H1 (cell line): ENCODE results near the gene ARPP19. TPM values are rescaled to one million over a fixed set of nuclear protein-coding genes. Genes with fewer than 3 reads are reported as not detected.

ENCODE experiments used
- CTCF ChIA-PET: fragments of 300-600 bp; sonication (Branson Sonifier 250); formaldehyde crosslinking; loops from one replicate; lab custom pipeline; 2021; ENCODE audit not compliant: partially characterized antibody; lab: Charles Lee
- POLR2A ChIA-PET: fragments of 300-600 bp; sonication (Branson Sonifier 250); formaldehyde crosslinking; loops from one replicate; lab custom pipeline; 2021; ENCODE audit warnings: inconsistent platforms; ENCODE audit not compliant: partially characterized antibody; lab: Charles Lee
- DNase-seq, 2 experiments: peaks; one replicate each; pipeline versions ENCODE4 v3.0.0 to v3.0.0-alpha.2; 2010 to 2022; ENCODE audit warnings: low spot score in 2 of 2, low read depth in 1 of 2, mixed read lengths in 1 of 2
- FAIRE-seq: peaks from 2 replicates; lab custom pipeline; 2011; peaks lifted over from hg19 to GRCh38; lab: Jason Lieb, UNC
- H2AFZ ChIP-seq: 2 replicates; pipeline ENCODE4 v1.8.1; 2012; ENCODE audit warnings: low read length, inconsistent platforms
- H2AK5ac ChIP-seq: 2 replicates; pipeline ENCODE4 v1.6.1; 2013; ENCODE audit warnings: low read depth, low read length
- H2BK120ac ChIP-seq: replicated peaks from 2 replicates; pipeline ENCODE3; 2013; ENCODE audit warnings: low read depth, low read length, inconsistent platforms
- H2BK12ac ChIP-seq: 2 replicates; pipeline ENCODE4 v1.6.1; 2013; ENCODE audit warnings: low read depth, low read length
- H2BK15ac ChIP-seq: 2 replicates; pipeline ENCODE4 v1.6.1; 2013; ENCODE audit warnings: low read length
- H2BK20ac ChIP-seq: 2 replicates; pipeline ENCODE4 v1.6.1; 2013; ENCODE audit warnings: low read length
- H2BK5ac ChIP-seq: 2 replicates; pipeline ENCODE4 v1.6.1; 2013; ENCODE audit warnings: low read depth, low read length
- H3K14ac ChIP-seq: 2 replicates; pipeline ENCODE4 v1.6.1; 2013; ENCODE audit warnings: inconsistent platforms; ENCODE audit not compliant: insufficient read length
- H3K18ac ChIP-seq: 2 replicates; pipeline ENCODE4 v1.6.1; 2013; ENCODE audit warnings: low read length; ENCODE audit errors: extremely low read depth
- H3K23ac ChIP-seq: 2 replicates; pipeline ENCODE4 v1.6.1; 2013; ENCODE audit warnings: inconsistent platforms; ENCODE audit not compliant: insufficient read length
- H3K23me2 ChIP-seq: 2 replicates; pipeline ENCODE4 v1.6.1; 2013; ENCODE audit warnings: low read depth, low read length
- H3K27ac ChIP-seq: 2 replicates; pipeline ENCODE4 v1.6.1; 2011; ENCODE audit warnings: low read depth, low read length, inconsistent platforms
- H3K27me3 ChIP-seq, 4 experiments: replicated peaks in 1 of 4; 1 replicate in 1 of 4; 2 replicates in 3 of 4; pipeline versions ENCODE4 v1.6.1 to v1.8.1; 2011 to 2013; ENCODE audit warnings: low read length in 3 of 4, mild to moderate bottlenecking in 3 of 4, inconsistent platforms in 2 of 4, mixed read lengths in 2 of 4, moderate library complexity in 1 of 4; ENCODE audit not compliant: control insufficient read depth in 3 of 4, insufficient read depth in 3 of 4; ENCODE audit errors: extremely low read depth in 1 of 4
- H3K36me3 ChIP-seq, 4 experiments: 2 replicates each; pipeline versions ENCODE4 v1.6.1 to v1.8.1; 2011 to 2013; ENCODE audit warnings: mild to moderate bottlenecking in 4 of 4, low read length in 3 of 4, moderate library complexity in 2 of 4, control low read depth in 1 of 4, inconsistent platforms in 1 of 4; ENCODE audit not compliant: insufficient read depth in 4 of 4, control insufficient read depth in 2 of 4
- H3K4ac ChIP-seq: replicated peaks from 2 replicates; pipeline ENCODE3; 2013; ENCODE audit warnings: low read length, low read depth, mixed read lengths, inconsistent platforms; ENCODE audit not compliant: insufficient read length
- H3K4me1 ChIP-seq, 4 experiments: replicated peaks in 1 of 4; 1 replicate in 1 of 4; 2 replicates in 3 of 4; pipeline versions ENCODE4 v1.6.1 to v1.8.1; 2011 to 2013; ENCODE audit warnings: low read length in 3 of 4, inconsistent platforms in 2 of 4, mixed read lengths in 1 of 4; ENCODE audit not compliant: insufficient read depth in 4 of 4, control insufficient read depth in 3 of 4
- H3K4me2 ChIP-seq, 2 experiments: 2 replicates each; pipeline versions ENCODE4 v1.6.1 to v1.8.1; 2011 to 2013; ENCODE audit warnings: low read depth in 2 of 2, low read length in 2 of 2, control low read depth in 1 of 2, inconsistent platforms in 1 of 2, mild to moderate bottlenecking in 1 of 2; ENCODE audit not compliant: insufficient read depth in 1 of 2
- H3K4me3 ChIP-seq, 4 experiments: fragments of 200-600, 300-600 bp in 1 of 4; sonication (generic), shearing (Covaris generic), sonication (Bioruptor Twin) in 1 of 4; 2 replicates each; pipeline versions ENCODE4 v1.5.1 to v1.8.1; 2011 to 2016; ENCODE audit warnings: low read length in 4 of 4, low read depth in 3 of 4, control low read depth in 2 of 4, inconsistent platforms in 2 of 4, mild to moderate bottlenecking in 2 of 4, mixed read lengths in 1 of 4, moderate library complexity in 1 of 4; ENCODE audit not compliant: insufficient read depth in 2 of 4; ENCODE audit errors: extremely low read depth in 1 of 4
- H3K56ac ChIP-seq: replicated peaks from 2 replicates; pipeline ENCODE3; 2013; ENCODE audit warnings: low read depth, mild to moderate bottlenecking, mixed read lengths, low read length, inconsistent platforms; ENCODE audit not compliant: insufficient read length
- H3K79me1 ChIP-seq: 2 replicates; pipeline ENCODE4 v1.6.1; 2013; ENCODE audit warnings: low read depth, low read length, control low read depth
- H3K79me2 ChIP-seq, 2 experiments: 2 replicates each; pipeline versions ENCODE4 v1.6.1 to v1.8.1; 2012 to 2013; ENCODE audit warnings: low read length in 2 of 2, mild to moderate bottlenecking in 2 of 2, inconsistent platforms in 1 of 2; ENCODE audit not compliant: insufficient read depth in 2 of 2, control insufficient read depth in 1 of 2
- H3K9ac ChIP-seq, 4 experiments: replicated peaks in 1 of 4; 1 replicate in 1 of 4; 2 replicates in 3 of 4; pipeline versions ENCODE4 v1.6.1 to v1.8.1; 2011 to 2013; ENCODE audit warnings: low read depth in 3 of 4, low read length in 3 of 4, control low read depth in 2 of 4, mild to moderate bottlenecking in 2 of 4, moderate library complexity in 2 of 4, inconsistent platforms in 1 of 4; ENCODE audit errors: extremely low read depth in 1 of 4
- H3K9me3 ChIP-seq, 2 experiments: 2 replicates each; pipeline versions ENCODE4 v1.6.1 to v1.8.1; 2012 to 2013; ENCODE audit warnings: mild to moderate bottlenecking in 2 of 2, moderate library complexity in 2 of 2, control low read depth in 1 of 2, inconsistent platforms in 1 of 2, low read depth in 1 of 2, low read length in 1 of 2, mixed read lengths in 1 of 2; ENCODE audit not compliant: insufficient read depth in 2 of 2
- H4K20me1 ChIP-seq, 2 experiments: replicated peaks in 1 of 2; 2 replicates each; pipeline versions ENCODE3 to v1.8.1; 2011 to 2013; ENCODE audit warnings: inconsistent platforms in 2 of 2, low read length in 2 of 2, mild to moderate bottlenecking in 1 of 2; ENCODE audit not compliant: insufficient read depth in 2 of 2, control insufficient read depth in 1 of 2
- H4K5ac ChIP-seq: 2 replicates; pipeline ENCODE4 v1.6.1; 2013; ENCODE audit warnings: low read length, low read depth, mixed read lengths, inconsistent platforms; ENCODE audit not compliant: insufficient read length
- H4K8ac ChIP-seq: 2 replicates; pipeline ENCODE4 v1.8.0; 2013; ENCODE audit warnings: mild to moderate bottlenecking, moderate library complexity, low read length, inconsistent platforms; ENCODE audit not compliant: insufficient read depth; ENCODE audit errors: extremely low read depth
- H4K91ac ChIP-seq: replicated peaks from 2 replicates; pipeline ENCODE3; 2013; ENCODE audit warnings: low read length, mixed read lengths, inconsistent platforms; ENCODE audit not compliant: insufficient read length
- CREB1 ChIP-seq: IDR thresholded peaks from 2 replicates; pipeline ENCODE4 v1.6.1; 2012; ENCODE audit warnings: inconsistent platforms
- SAP30 ChIP-seq: fragments of 300-600 bp; sonication (generic); IDR thresholded peaks from 2 replicates; pipeline ENCODE4 v1.7.1; 2012; ENCODE audit warnings: low read length, moderate library complexity, mild to moderate bottlenecking, inconsistent platforms; ENCODE audit not compliant: insufficient read depth, insufficient replicate concordance
- SIN3A ChIP-seq, 2 experiments: IDR thresholded peaks in 1 of 2; conservative IDR thresholded peaks in 1 of 2; 2 replicates each; pipeline ENCODE4 v1.6.1; 2011 to 2012; ENCODE audit warnings: low read length in 2 of 2, improper control_type of control experiment in 1 of 2, low read depth in 1 of 2, mild to moderate bottlenecking in 1 of 2
- TBP ChIP-seq: IDR thresholded peaks from 2 replicates; pipeline ENCODE4 v1.6.1; 2011; ENCODE audit warnings: low read depth, low read length, improper control_type of control experiment
- TEAD4 ChIP-seq: IDR thresholded peaks from 2 replicates; pipeline ENCODE4 v1.6.1; 2012; ENCODE audit warnings: low read depth, low read length, inconsistent platforms, mixed read lengths
- YY1 ChIP-seq: IDR thresholded peaks from 2 replicates; pipeline ENCODE4 v1.6.1; 2011; ENCODE audit warnings: low read depth, mild to moderate bottlenecking, low read length
- WGBS, 2 experiments: shearing (Covaris generic) in 1 of 2; methylation state at CpG; one replicate each; pipeline versions ENCODE4 v1.1.6 to v1.1.7; 2013 to 2015; ENCODE audit warnings: low lambda C conversion rate in 2 of 2, mixed read lengths in 2 of 2, inconsistent platforms in 1 of 2, low coverage in 1 of 2, missing lambda C conversion rate in 1 of 2; ENCODE audit not compliant: insufficient replicate concordance in 2 of 2, insufficient coverage in 1 of 2, insufficient read length in 1 of 2; ENCODE audit errors: extremely low coverage in 1 of 2, missing lambda C conversion rate in 1 of 2; 5-methylcytosine and 5-hydroxymethylcytosine counted together
- polyA plus RNA-seq, 7 experiments: library from polyadenylated mRNA; depleted of rRNA in 3 of 7; stranded (reverse) in 5 of 7; unstranded in 2 of 7; fragments of >200 nt in 5 of 7; fragments of 200-250 nt in 2 of 7; gene quantifications; 1 replicate in 5 of 7; 2 replicates in 1 of 7; 4 replicates in 1 of 7; pipeline versions ENCODE4 v1.2.1 to v1.2.3, GENCODE V29; 2011 to 2013; ENCODE audit warnings: missing spikeins in 2 of 7, mixed read lengths in 2 of 7
- total RNA-seq: library from RNA; stranded (reverse); fragmentation: NEBNext Ultra II Directional; extraction: Animal tissue kit (Norgen Biotek cat#: 25700); gene quantifications from 2 replicates; pipeline ENCODE4 v1.2.1, GENCODE V29; 2021

ARPP19 gene
- total and polyA plus RNA-seq, 2 of the 8 experiments (the other 6 are each of a cell fraction or from before 2014, with no cell fraction given): 81.9 to 274 TPM

- no peak for DNase-seq
- no peak overlapping the region for H3K14ac ChIP-seq
- no peak overlapping the region; the same call in 1 of the 2 replicates for H2BK15ac ChIP-seq
- no peaks in the 10 kb centered on the region for H3K79me1 ChIP-seq
- peak overlapping the region; percentile 96 for H3K27ac ChIP-seq
- peak overlapping the region; percentile 80 to 99 (median 98) for H3K9ac ChIP-seq
- H3K4me3 ChIP-seq: peak overlapping the region; percentile 78 to 98 (median 91)
- no peak overlapping the region for H2BK120ac ChIP-seq
- ChIA-PET POLR2A (interaction anchor here (1.3 to 1.8 kb wide), 3 partner anchors 9 to 142 kb away, joined by 5 to 12 read pairs (median 6); partner anchors contain the start of gene MYO5A), CTCF (no interaction called here)
- peaks cover 51 to 56% of the 10 kb centered on the region in 2 experiments for H3K79me2 ChIP-seq
- no peak overlapping the region for H2BK20ac ChIP-seq
- peaks cover 16 to 21% of the 10 kb centered on the region in 2 experiments for H4K20me1 ChIP-seq
- H2BK5ac ChIP-seq: peak overlapping the region; percentile 67
- H4K8ac ChIP-seq: peak overlapping the region; percentile 99; the same call in 1 of the 2 replicates
- H3K27me3 ChIP-seq: no peaks in the 10 kb centered on the region
- TF ChIP-seq SAP30 (peak; percentile 14), TEAD4 (no peak), YY1 (no peak), SIN3A (conservative IDR thresholded peaks at IDR 0.05 in 1 of 2, IDR thresholded peaks at IDR 0.05 in 1 of 2; ENCODE audit: low read depth in 1 of 2, low read length in 2 of 2) (0 out of 4 replicates have a peak, but pooled peaks of 1 of the 2 experiments have one; percentile 4), CREB1 (peak; percentile 60; the same call in 1 of the 2 replicates), TBP (no peak)
- WGBS, 2 experiments: 5% methylated on average over 25 of the region's 25 CpGs; no CpG with 5 or more reads in 1 of the 2 experiments
- H4K5ac ChIP-seq: peak overlapping the region; percentile 91
- H3K4me2 ChIP-seq: peak overlapping the region; percentile 73 to 97
- peak overlapping the region; percentile 6; the same call in 1 of the 2 replicates for H2BK12ac ChIP-seq
- peak overlapping the region; percentile 95 for H3K18ac ChIP-seq
- H3K36me3 ChIP-seq: no peaks in the 10 kb centered on the region
- peaks cover 5% of the 10 kb centered on the region for H3K23me2 ChIP-seq
- no peak overlapping the region for H3K23ac ChIP-seq
- H3K56ac ChIP-seq: peak overlapping the region; percentile 62
- H2AK5ac ChIP-seq: peak overlapping the region; percentile 98
- H3K9me3 ChIP-seq: no peaks in the 10 kb centered on the region
- FAIRE-seq: no peak
- peak overlapping the region; percentile 63 for H4K91ac ChIP-seq
- no peak overlapping the region for H2AFZ ChIP-seq
- peaks cover 0 to 7% (median 2%) of the 10 kb centered on the region in 4 experiments; a peak in 3 of 7 replicates for H3K4me1 ChIP-seq
- peak overlapping the region; percentile 11 for H3K4ac ChIP-seq
These were observed 794 bp downstream of the ARPP19 start for GRCh38 chr15:52567871-52568600.
